Breast epithelium (tissue), 3 donors: ENCODE results near the gene FAM20C.

ENCODE experiments used
- CTCF ChIP-seq, 3 donors: fragments of 450-650 bp; IDR thresholded peaks; one replicate each; pipeline ENCODE4 v1.5.1; 2016 to 2017; ENCODE audit warnings: antibody characterized with exemption in 3 of 3, mild to moderate bottlenecking in 3 of 3, moderate library complexity in 3 of 3
- POLR2A ChIP-seq: fragments of 450-650 bp; IDR thresholded peaks from one replicate; pipeline ENCODE4 v1.6.1; 2016; ENCODE audit warnings: antibody characterized with exemption, mild to moderate bottlenecking, moderate library complexity
- POLR2AphosphoS5 ChIP-seq, 3 donors: sonication (generic); formaldehyde crosslinking; IDR thresholded peaks; one replicate each; pipeline ENCODE4 v1.6.1; 2017; ENCODE audit warnings: antibody characterized with exemption in 3 of 3

DNA sequence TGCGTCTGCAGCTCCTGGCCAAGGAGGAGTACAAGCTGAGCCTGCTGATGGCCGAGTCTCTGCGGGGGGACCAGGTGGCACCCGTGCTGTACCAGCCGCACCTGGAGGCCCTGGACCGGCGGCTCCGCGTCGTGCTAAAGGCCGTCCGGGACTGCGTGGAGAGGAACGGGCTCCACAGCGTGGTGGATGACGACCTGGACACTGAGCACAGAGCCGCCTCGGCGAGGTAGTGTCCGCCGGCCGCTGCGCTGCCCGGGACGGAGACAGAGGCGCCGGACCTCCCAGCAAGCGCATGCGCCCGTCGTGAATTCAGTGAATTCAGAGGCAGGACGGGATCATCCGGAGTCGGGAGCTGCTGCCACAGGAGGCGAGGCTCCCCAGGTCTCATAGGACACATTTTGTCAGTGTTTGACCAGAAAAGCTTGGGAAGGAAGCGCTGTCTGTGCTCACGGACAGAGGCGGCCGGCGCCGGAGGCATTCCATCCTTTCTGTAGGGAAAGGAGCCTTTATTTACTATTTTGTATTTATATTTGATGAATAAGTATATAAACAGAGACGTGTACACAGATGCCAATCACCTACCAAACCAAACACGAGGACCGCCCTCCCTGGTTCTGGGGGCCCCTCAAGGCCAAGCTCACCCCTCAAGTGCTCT, 67.5 kb downstream of the FAM20C start:
- no peak for TF ChIP-seq POLR2A
- TF ChIP-seq CTCF (IDR thresholded peaks at IDR 0.05): no peak
- no peak for TF ChIP-seq POLR2AphosphoS5 (IDR thresholded peaks at IDR 0.05)
